Nephron (organoid): Measurements from ENCODE around the gene SRSF11.

Experiments used
- H3K27ac Mint-ChIP-seq, 3 experiments: 2 replicates each; pipeline ENCODE4 v1.8.0; 2020; ENCODE audit warnings: mixed read lengths in 3 of 3, mild to moderate bottlenecking in 2 of 3, moderate library complexity in 1 of 3
- H3K27me3 Mint-ChIP-seq: 2 replicates; pipeline ENCODE4 v1.8.0; 2021; ENCODE audit warnings: low read depth, mild to moderate bottlenecking, moderate library complexity, mixed read lengths
- H3K36me3 Mint-ChIP-seq: 2 replicates; pipeline ENCODE4 v1.8.0; 2020; ENCODE audit warnings: low read depth, mixed read lengths
- H3K4me1 Mint-ChIP-seq: 2 replicates; pipeline ENCODE4 v1.8.0; 2020; ENCODE audit warnings: mixed read lengths
- H3K4me3 Mint-ChIP-seq, 3 experiments: 2 replicates each; pipeline ENCODE4 v1.8.0; 2020; ENCODE audit warnings: mild to moderate bottlenecking in 3 of 3, mixed read lengths in 3 of 3, moderate library complexity in 2 of 3
- H3K9me3 Mint-ChIP-seq: 2 replicates; pipeline ENCODE4 v1.8.0; 2020; ENCODE audit warnings: mixed read lengths
- CTCF ChIP-seq, 3 experiments: fragments of 200-600 bp; sonication (generic); IDR thresholded peaks; one replicate each; pipeline ENCODE4 v1.5.0; 2021; ENCODE audit warnings: antibody characterized with exemption in 3 of 3; ENCODE audit not compliant: unreplicated experiment in 3 of 3

The SRSF11 gene

DNA sequence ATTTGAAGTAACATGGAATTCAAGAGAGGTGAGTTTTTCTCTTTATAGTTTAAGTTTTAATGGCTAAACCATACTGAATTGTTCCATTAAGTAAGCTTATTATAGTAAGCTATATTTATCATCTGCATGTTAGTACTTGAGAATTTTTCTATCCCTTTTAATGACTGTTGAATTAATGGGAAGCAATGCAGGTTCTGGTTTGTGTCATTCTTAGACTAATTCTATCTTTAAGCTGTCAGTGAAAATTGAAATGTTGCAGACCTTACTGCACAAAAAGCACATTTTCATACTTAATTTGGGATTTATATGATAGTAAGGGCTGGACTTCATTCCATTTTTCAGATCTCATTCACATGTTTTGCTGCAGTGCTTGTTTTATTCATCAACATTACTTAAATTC lies 25.9 kb downstream of the SRSF11 start:
- no peak for TF ChIP-seq CTCF (IDR thresholded peaks at IDR 0.05; ENCODE audit: unreplicated experiment in 3 of 3)
- no peak overlapping the region for H3K27ac Mint-ChIP-seq
- no peak overlapping the region for H3K4me3 Mint-ChIP-seq
- H3K4me1 Mint-ChIP-seq = no peaks in the 10 kb centered on the region
- no peaks in the 10 kb centered on the region for H3K27me3 Mint-ChIP-seq
- peaks cover 81% of the 10 kb centered on the region for H3K36me3 Mint-ChIP-seq
- no peaks in the 10 kb centered on the region for H3K9me3 Mint-ChIP-seq

DNA sequence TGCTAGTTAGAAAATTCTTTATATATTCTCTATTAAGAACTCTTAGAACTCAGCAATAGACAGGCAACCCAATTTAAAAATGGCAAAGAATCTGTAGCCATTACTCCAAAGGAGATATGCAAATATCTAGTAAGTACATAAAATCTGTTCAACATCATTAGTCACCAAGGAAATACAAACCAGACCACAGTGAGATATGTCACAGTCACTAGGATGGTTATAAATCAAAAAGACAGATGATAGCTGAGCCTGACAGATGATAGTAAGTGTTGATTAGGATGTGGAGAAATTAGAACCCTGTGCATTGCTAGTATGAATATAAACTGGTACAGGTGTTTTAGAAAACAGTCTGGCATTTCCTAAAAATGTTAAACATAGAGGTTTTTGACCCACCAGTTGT lies 26.6 kb downstream of the SRSF11 start:
- Mint-ChIP-seq H3K27ac (no peak overlapping the region), H3K36me3 (peaks cover 80% of the 10 kb centered on the region), H3K9me3 (no peaks in the 10 kb centered on the region), H3K4me1 (no peaks in the 10 kb centered on the region), H3K4me3 (no peak overlapping the region), H3K27me3 (no peaks in the 10 kb centered on the region)
- TF ChIP-seq CTCF (IDR thresholded peaks at IDR 0.05; ENCODE audit: unreplicated experiment in 3 of 3) = no peak

GRCh38 chr1:70248729-70249128 lies 27.5 kb downstream of the SRSF11 start:
- no peak for TF ChIP-seq CTCF (IDR thresholded peaks at IDR 0.05; ENCODE audit: unreplicated experiment in 3 of 3)
- Mint-ChIP-seq H3K27ac (peak overlapping the region in 1 of 3 experiments; percentile 30), H3K9me3 (no peaks in the 10 kb centered on the region), H3K4me3 (no peak overlapping the region), H3K36me3 (peaks cover 75% of the 10 kb centered on the region), H3K4me1 (no peaks in the 10 kb centered on the region), H3K27me3 (no peaks in the 10 kb centered on the region)

DNA sequence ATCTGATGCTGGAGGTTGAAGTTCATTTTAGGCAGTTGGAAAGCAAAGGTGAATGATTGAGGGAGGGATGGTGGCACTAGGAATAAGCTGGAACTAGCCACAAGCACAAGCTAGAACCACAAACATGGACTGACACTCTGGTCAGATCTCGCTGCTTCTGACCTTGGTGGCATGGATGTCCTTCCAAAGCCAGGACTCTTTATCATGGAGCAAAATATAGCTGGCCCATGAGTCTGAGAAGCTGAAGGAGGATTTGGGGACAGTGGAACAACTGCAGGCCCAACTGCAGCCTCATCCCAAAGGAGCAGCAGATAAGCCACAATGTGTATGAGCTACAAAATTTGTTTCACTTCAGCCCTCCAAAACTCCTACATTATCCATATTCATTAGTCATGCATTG lies 35.5 kb downstream of the SRSF11 start:
- H3K27ac Mint-ChIP-seq = no peak overlapping the region
- H3K4me1 Mint-ChIP-seq = no peaks in the 10 kb centered on the region
- no peaks in the 10 kb centered on the region for H3K27me3 Mint-ChIP-seq
- no peak for TF ChIP-seq CTCF (IDR thresholded peaks at IDR 0.05; ENCODE audit: unreplicated experiment in 3 of 3)
- H3K9me3 Mint-ChIP-seq = no peaks in the 10 kb centered on the region
- peaks cover 15% of the 10 kb centered on the region for H3K36me3 Mint-ChIP-seq
- H3K4me3 Mint-ChIP-seq = no peak overlapping the region

DNA sequence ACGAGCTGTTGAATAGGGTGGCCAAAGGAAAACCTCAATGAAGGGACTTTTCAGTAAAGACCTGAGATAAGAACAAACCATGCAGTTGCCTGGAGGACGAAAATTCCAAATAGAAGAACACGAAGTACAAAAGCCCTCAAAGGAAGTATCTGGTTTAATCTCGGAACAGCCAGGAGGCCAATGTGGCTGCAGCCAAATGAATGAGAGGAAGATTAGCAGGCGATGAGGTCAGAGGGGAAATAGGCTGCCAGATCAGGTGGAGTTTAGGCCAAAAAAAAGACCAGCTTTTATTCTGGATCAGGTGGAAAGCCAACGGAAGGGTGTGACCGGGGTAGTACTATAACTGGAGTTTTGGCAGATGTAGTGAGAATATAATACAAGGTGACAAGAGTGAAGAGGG lies 43.7 kb downstream of the SRSF11 start:
- no peaks in the 10 kb centered on the region for H3K27me3 Mint-ChIP-seq
- no peaks in the 10 kb centered on the region for H3K4me1 Mint-ChIP-seq
- H3K4me3 Mint-ChIP-seq = no peak overlapping the region
- no peak overlapping the region for H3K27ac Mint-ChIP-seq
- no peak for TF ChIP-seq CTCF (IDR thresholded peaks at IDR 0.05; ENCODE audit: unreplicated experiment in 3 of 3)
- peaks cover 7% of the 10 kb centered on the region for H3K9me3 Mint-ChIP-seq
- H3K36me3 Mint-ChIP-seq = peaks cover 55% of the 10 kb centered on the region

- H3K9me3 Mint-ChIP-seq = peaks cover 7% of the 10 kb centered on the region
- H3K4me1 Mint-ChIP-seq = no peaks in the 10 kb centered on the region
- no peak overlapping the region for H3K27ac Mint-ChIP-seq
- H3K27me3 Mint-ChIP-seq = no peaks in the 10 kb centered on the region
- TF ChIP-seq CTCF (IDR thresholded peaks at IDR 0.05; ENCODE audit: unreplicated experiment in 3 of 3) = no peak
- no peak overlapping the region for H3K4me3 Mint-ChIP-seq
- H3K36me3 Mint-ChIP-seq = peaks cover 56% of the 10 kb centered on the region
Measured at GRCh38 chr1:70265946-70266345, 44.8 kb downstream of the SRSF11 start.
